ENCODE measurements around the gene PCBP1.
"Not testable (repeated sequence)": the region's sequence is repeated elsewhere in the genome, so short reads cannot be mapped to it uniquely, and the experiment has no call there.

The PCBP1 gene

GRCh38 chr2:70106138-70106537, 18.9 kb downstream of the PCBP1 start:
- H3K4me3 ChIP-seq (ENCODE audit: low read depth in 1 of 5, low read length in 5 of 5); H3K36me3 ChIP-seq (ENCODE audit: control insufficient read depth in 5 of 5, insufficient read depth in 5 of 5, low read length in 5 of 5); H3K9me3 ChIP-seq (ENCODE audit: control insufficient read depth in 5 of 5, low read length in 5 of 5); H3K27me3 ChIP-seq (ENCODE audit: control insufficient read depth in 5 of 5, insufficient read depth in 4 of 5, low read length in 5 of 5); H3K9ac ChIP-seq (ENCODE audit: low read length in 5 of 5); H3K27ac ChIP-seq (ENCODE audit: low read depth, low read length): not testable (repeated sequence)
- H3K4me1 ChIP-seq (ENCODE audit: control insufficient read depth in 5 of 5, insufficient read depth in 5 of 5, low read length in 5 of 5), result peaks cover 0 to 19% (median 10%) of the 10 kb centered on the region in 5 donors

GRCh38 chr2:70110397-70110796, 23.1 kb downstream of the PCBP1 start:
- not testable (repeated sequence) for H3K9me3 ChIP-seq (ENCODE audit: control insufficient read depth in 5 of 5, low read length in 5 of 5); H3K27me3 ChIP-seq (ENCODE audit: control insufficient read depth in 5 of 5, insufficient read depth in 4 of 5, low read length in 5 of 5); H3K4me3 ChIP-seq (ENCODE audit: low read depth in 1 of 5, low read length in 5 of 5); H3K36me3 ChIP-seq (ENCODE audit: control insufficient read depth in 5 of 5, insufficient read depth in 5 of 5, low read length in 5 of 5); H3K9ac ChIP-seq (ENCODE audit: low read length in 5 of 5); H3K27ac ChIP-seq (ENCODE audit: low read depth, low read length)
- H3K4me1 ChIP-seq (ENCODE audit: control insufficient read depth in 5 of 5, insufficient read depth in 5 of 5, low read length in 5 of 5), result peaks cover 2 to 25% (median 14%) of the 10 kb centered on the region in 5 donors

- H3K36me3 ChIP-seq (ENCODE audit: control insufficient read depth in 5 of 5, insufficient read depth in 5 of 5, low read length in 5 of 5), result no peaks in the 10 kb centered on the region
- no peak overlapping the region for H3K27ac ChIP-seq (ENCODE audit: low read depth, low read length)
- no peak overlapping the region for H3K9ac ChIP-seq (ENCODE audit: low read length in 5 of 5)
- H3K4me1 ChIP-seq (ENCODE audit: control insufficient read depth in 5 of 5, insufficient read depth in 5 of 5, low read length in 5 of 5), result peaks cover 2 to 41% (median 26%) of the 10 kb centered on the region in 5 donors
- H3K4me3 ChIP-seq (ENCODE audit: low read depth in 1 of 5, low read length in 5 of 5), result no peak overlapping the region
- H3K27me3 ChIP-seq (ENCODE audit: control insufficient read depth in 5 of 5, insufficient read depth in 4 of 5, low read length in 5 of 5), result no peaks in the 10 kb centered on the region
- no peaks in the 10 kb centered on the region for H3K9me3 ChIP-seq (ENCODE audit: control insufficient read depth in 5 of 5, low read length in 5 of 5)
Observed at GRCh38 chr2:70111752-70112591, 24.7 kb downstream of the PCBP1 start.

- Histone ChIP-seq H3K9ac (ENCODE audit: low read length in 5 of 5) (no peak overlapping the region), H3K36me3 (ENCODE audit: control insufficient read depth in 5 of 5, insufficient read depth in 5 of 5, low read length in 5 of 5) (no peaks in the 10 kb centered on the region), H3K27me3 (ENCODE audit: control insufficient read depth in 5 of 5, insufficient read depth in 4 of 5, low read length in 5 of 5) (no peaks in the 10 kb centered on the region), H3K9me3 (ENCODE audit: control insufficient read depth in 5 of 5, low read length in 5 of 5) (no peaks in the 10 kb centered on the region), H3K4me1 (ENCODE audit: control insufficient read depth in 5 of 5, insufficient read depth in 5 of 5, low read length in 5 of 5) (peaks cover 3 to 47% (median 26%) of the 10 kb centered on the region in 5 donors), H3K4me3 (ENCODE audit: low read depth in 1 of 5, low read length in 5 of 5) (no peak overlapping the region), H3K27ac (ENCODE audit: low read depth, low read length) (no peak overlapping the region)
Observed at GRCh38 chr2:70113359-70114070, 26.2 kb downstream of the PCBP1 start.

- no peaks in the 10 kb centered on the region for H3K27me3 ChIP-seq (ENCODE audit: control insufficient read depth in 5 of 5, insufficient read depth in 4 of 5, low read length in 5 of 5)
- no peaks in the 10 kb centered on the region for H3K9me3 ChIP-seq (ENCODE audit: control insufficient read depth in 5 of 5, low read length in 5 of 5)
- peak overlapping the region; percentile 61 for H3K27ac ChIP-seq (ENCODE audit: low read depth, low read length)
- H3K9ac ChIP-seq (ENCODE audit: low read length in 5 of 5), result peak overlapping the region in 1 of 5 donors; percentile 41
- no peaks in the 10 kb centered on the region for H3K36me3 ChIP-seq (ENCODE audit: control insufficient read depth in 5 of 5, insufficient read depth in 5 of 5, low read length in 5 of 5)
- peak overlapping the region in 1 of 5 donors; percentile 6 for H3K4me3 ChIP-seq (ENCODE audit: low read depth in 1 of 5, low read length in 5 of 5)
- H3K4me1 ChIP-seq (ENCODE audit: control insufficient read depth in 5 of 5, insufficient read depth in 5 of 5, low read length in 5 of 5), result peaks cover 3 to 54% (median 25%) of the 10 kb centered on the region in 5 donors
Observed at GRCh38 chr2:70115646-70116442, 28.6 kb downstream of the PCBP1 start.

- no peaks in the 10 kb centered on the region for H3K27me3 ChIP-seq (ENCODE audit: control insufficient read depth in 5 of 5, insufficient read depth in 4 of 5, low read length in 5 of 5)
- no peaks in the 10 kb centered on the region for H3K9me3 ChIP-seq (ENCODE audit: control insufficient read depth in 5 of 5, low read length in 5 of 5)
- peaks cover 3 to 54% (median 27%) of the 10 kb centered on the region in 5 donors for H3K4me1 ChIP-seq (ENCODE audit: control insufficient read depth in 5 of 5, insufficient read depth in 5 of 5, low read length in 5 of 5)
- no peaks in the 10 kb centered on the region for H3K36me3 ChIP-seq (ENCODE audit: control insufficient read depth in 5 of 5, insufficient read depth in 5 of 5, low read length in 5 of 5)
- peak overlapping the region in 1 of 5 donors; percentile 39 for H3K9ac ChIP-seq (ENCODE audit: low read length in 5 of 5)
- peak overlapping the region; percentile 50 for H3K27ac ChIP-seq (ENCODE audit: low read depth, low read length)
- no peak overlapping the region for H3K4me3 ChIP-seq (ENCODE audit: low read depth in 1 of 5, low read length in 5 of 5)
Observed at GRCh38 chr2:70116936-70117552, 29.8 kb downstream of the PCBP1 start.

GRCh38 chr2:70118798-70119454, 31.6 kb downstream of the PCBP1 start:
- Histone ChIP-seq H3K4me3 (ENCODE audit: low read depth in 1 of 5, low read length in 5 of 5) (no peak overlapping the region), H3K27me3 (ENCODE audit: control insufficient read depth in 5 of 5, insufficient read depth in 4 of 5, low read length in 5 of 5) (no peaks in the 10 kb centered on the region), H3K27ac (ENCODE audit: low read depth, low read length) (peak overlapping the region; percentile 61), H3K36me3 (ENCODE audit: control insufficient read depth in 5 of 5, insufficient read depth in 5 of 5, low read length in 5 of 5) (no peaks in the 10 kb centered on the region), H3K4me1 (ENCODE audit: control insufficient read depth in 5 of 5, insufficient read depth in 5 of 5, low read length in 5 of 5) (peaks cover 2 to 52% (median 32%) of the 10 kb centered on the region in 5 donors), H3K9ac (ENCODE audit: low read length in 5 of 5) (no peak overlapping the region), H3K9me3 (ENCODE audit: control insufficient read depth in 5 of 5, low read length in 5 of 5) (no peaks in the 10 kb centered on the region)

- Histone ChIP-seq H3K36me3 (ENCODE audit: control insufficient read depth in 5 of 5, insufficient read depth in 5 of 5, low read length in 5 of 5) (no peaks in the 10 kb centered on the region), H3K9me3 (ENCODE audit: control insufficient read depth in 5 of 5, low read length in 5 of 5) (no peaks in the 10 kb centered on the region), H3K4me3 (ENCODE audit: low read depth in 1 of 5, low read length in 5 of 5) (no peak overlapping the region), H3K27ac (ENCODE audit: low read depth, low read length) (peak overlapping the region; percentile 100), H3K27me3 (ENCODE audit: control insufficient read depth in 5 of 5, insufficient read depth in 4 of 5, low read length in 5 of 5) (no peaks in the 10 kb centered on the region), H3K9ac (ENCODE audit: low read length in 5 of 5) (no peak overlapping the region), H3K4me1 (ENCODE audit: control insufficient read depth in 5 of 5, insufficient read depth in 5 of 5, low read length in 5 of 5) (peaks cover 2 to 54% (median 30%) of the 10 kb centered on the region in 5 donors)
Observed at GRCh38 chr2:70121627-70122372, 34.5 kb downstream of the PCBP1 start.

GRCh38 chr2:70122470-70122869, 35.2 kb downstream of the PCBP1 start:
- H3K27me3 ChIP-seq (ENCODE audit: control insufficient read depth in 5 of 5, insufficient read depth in 4 of 5, low read length in 5 of 5), result no peaks in the 10 kb centered on the region
- peak overlapping the region; percentile 100 for H3K27ac ChIP-seq (ENCODE audit: low read depth, low read length)
- no peaks in the 10 kb centered on the region for H3K9me3 ChIP-seq (ENCODE audit: control insufficient read depth in 5 of 5, low read length in 5 of 5)
- H3K4me1 ChIP-seq (ENCODE audit: control insufficient read depth in 5 of 5, insufficient read depth in 5 of 5, low read length in 5 of 5), result peaks cover 0 to 53% (median 31%) of the 10 kb centered on the region in 5 donors
- H3K9ac ChIP-seq (ENCODE audit: low read length in 5 of 5), result no peak overlapping the region
- no peaks in the 10 kb centered on the region for H3K36me3 ChIP-seq (ENCODE audit: control insufficient read depth in 5 of 5, insufficient read depth in 5 of 5, low read length in 5 of 5)
- no peak overlapping the region for H3K4me3 ChIP-seq (ENCODE audit: low read depth in 1 of 5, low read length in 5 of 5)
